ENCODE measurements around the gene GSC2.

- TF ChIP-seq POLR2AphosphoS5 (IDR thresholded peaks at IDR 0.05) (no peak), POLR2A (IDR thresholded peaks at IDR 0.05) (no peak), CTCF (IDR thresholded peaks at IDR 0.05) (no peak)
These were observed 27.3 kb upstream of the GSC2 start for GRCh38 chr22:19177164-19178064.
